K562 (cell line): Measurements from ENCODE around the gene PLD3. TPM values are rescaled to one million over a fixed set of nuclear protein-coding genes. Genes with fewer than 3 reads are reported as not detected.
A peak's percentile ranks its signal among the peaks of the same experiment; 100 is the strongest.

Experiments
- BDP1 ChIP-seq: IDR thresholded peaks from 3 replicates; pipeline ENCODE4 v1.6.1; 2011; ENCODE audit not compliant: insufficient read length, insufficient read depth
- C11orf30 ChIP-seq: fragments of 450-650 bp; IDR thresholded peaks from 2 replicates; pipeline ENCODE4 v1.6.1; 2016; ENCODE audit warnings: low read depth, mild to moderate bottlenecking
- CCNT2 ChIP-seq: IDR thresholded peaks from 2 replicates; pipeline ENCODE4 v1.6.1; 2011; ENCODE audit warnings: borderline replicate concordance, low read depth, mild to moderate bottlenecking, moderate library complexity, mixed read lengths, low read length; ENCODE audit not compliant: insufficient read length; ENCODE audit errors: extremely low read depth
- FOXK2 ChIP-seq, 2 experiments: fragments of 450-650 bp; IDR thresholded peaks in 1 of 2; conservative IDR thresholded peaks in 1 of 2; 2 replicates each; pipeline ENCODE4 v1.6.1; 2016; ENCODE audit warnings: low read depth in 2 of 2, mild to moderate bottlenecking in 1 of 2
- GMEB1 ChIP-seq: fragments of 250-450 bp; sonication (Bioruptor Pico); IDR thresholded peaks from 2 replicates; pipeline ENCODE4 v1.4.0; 2020; ENCODE audit warnings: mild to moderate bottlenecking
- MCM7 ChIP-seq, 2 experiments: fragments of 450-650 bp; IDR thresholded peaks; 2 replicates each; pipeline ENCODE4 v1.6.1; 2016 to 2018
- RB1 ChIP-seq: fragments of 450-650 bp; IDR thresholded peaks from 2 replicates; pipeline ENCODE4 v1.6.1; 2017; ENCODE audit warnings: low read depth, mild to moderate bottlenecking
- SUPT5H ChIP-seq: fragments of 450-650 bp; IDR thresholded peaks from 2 replicates; pipeline ENCODE4 v1.6.1; 2016
- ZNF23 ChIP-seq: fragments of 250-450 bp; sonication (Bioruptor Pico); IDR thresholded peaks from 2 replicates; pipeline ENCODE4 v1.4.0; 2020; ENCODE audit warnings: mild to moderate bottlenecking
- ZNF609 ChIP-seq: sonication (generic); formaldehyde crosslinking; IDR thresholded peaks from 2 replicates; pipeline ENCODE4 v1.8.1; 2023; ENCODE audit warnings: missing genetic modification reagents, mild to moderate bottlenecking, borderline replicate concordance
- polyA plus RNA-seq, 8 experiments: library from polyadenylated mRNA; depleted of rRNA in 4 of 8; stranded (reverse) in 5 of 8; unstranded in 3 of 8; fragments of >200 nt; fragmentation: Nextera tagmentation in 2 of 8; fragmentation: Illumina TruSeq in 1 of 8; extraction: Ambion mirVana in 2 of 8; extraction: Trizol in 1 of 8; gene quantifications; 2 replicates each; pipeline versions ENCODE4 v1.2.1 to v1.2.3, GENCODE V29; 2011 to 2014; ENCODE audit warnings: inconsistent platforms in 1 of 8, missing spikeins in 1 of 8
- total RNA-seq, 7 experiments: library from RNA; depleted of rRNA in 6 of 7; stranded (reverse); fragments of >200 nt in 6 of 7; fragmentation: Illumina TruSeq in 2 of 7; extraction: Trizol in 2 of 7; gene quantifications; 2 replicates each; pipeline versions ENCODE4 v1.2.1 to v1.2.3, GENCODE V29; 2011 to 2021; ENCODE audit warnings: low replicate concordance in 1 of 7
- TF ChIP-seq, protein P1 (sequence below): sonication (generic); formaldehyde crosslinking; IDR thresholded peaks from 2 replicates; pipeline ENCODE4 v1.8.0; 2022; ENCODE audit warnings: mild to moderate bottlenecking, missing genetic modification reagents
- TF ChIP-seq, protein P2 (sequence below): fragments of 250-450 bp; sonication (Bioruptor Pico); IDR thresholded peaks from 2 replicates; pipeline ENCODE4 v1.9.0; 2021; ENCODE audit warnings: mild to moderate bottlenecking, inconsistent platforms

Gene PLD3
- total and polyA plus RNA-seq, 9 of the 15 experiments (the other 6 are each of a cell fraction or from before 2014, with no cell fraction given) = 2.3 to 128 (median 72.7) TPM

- TF ChIP-seq, protein P1, sequence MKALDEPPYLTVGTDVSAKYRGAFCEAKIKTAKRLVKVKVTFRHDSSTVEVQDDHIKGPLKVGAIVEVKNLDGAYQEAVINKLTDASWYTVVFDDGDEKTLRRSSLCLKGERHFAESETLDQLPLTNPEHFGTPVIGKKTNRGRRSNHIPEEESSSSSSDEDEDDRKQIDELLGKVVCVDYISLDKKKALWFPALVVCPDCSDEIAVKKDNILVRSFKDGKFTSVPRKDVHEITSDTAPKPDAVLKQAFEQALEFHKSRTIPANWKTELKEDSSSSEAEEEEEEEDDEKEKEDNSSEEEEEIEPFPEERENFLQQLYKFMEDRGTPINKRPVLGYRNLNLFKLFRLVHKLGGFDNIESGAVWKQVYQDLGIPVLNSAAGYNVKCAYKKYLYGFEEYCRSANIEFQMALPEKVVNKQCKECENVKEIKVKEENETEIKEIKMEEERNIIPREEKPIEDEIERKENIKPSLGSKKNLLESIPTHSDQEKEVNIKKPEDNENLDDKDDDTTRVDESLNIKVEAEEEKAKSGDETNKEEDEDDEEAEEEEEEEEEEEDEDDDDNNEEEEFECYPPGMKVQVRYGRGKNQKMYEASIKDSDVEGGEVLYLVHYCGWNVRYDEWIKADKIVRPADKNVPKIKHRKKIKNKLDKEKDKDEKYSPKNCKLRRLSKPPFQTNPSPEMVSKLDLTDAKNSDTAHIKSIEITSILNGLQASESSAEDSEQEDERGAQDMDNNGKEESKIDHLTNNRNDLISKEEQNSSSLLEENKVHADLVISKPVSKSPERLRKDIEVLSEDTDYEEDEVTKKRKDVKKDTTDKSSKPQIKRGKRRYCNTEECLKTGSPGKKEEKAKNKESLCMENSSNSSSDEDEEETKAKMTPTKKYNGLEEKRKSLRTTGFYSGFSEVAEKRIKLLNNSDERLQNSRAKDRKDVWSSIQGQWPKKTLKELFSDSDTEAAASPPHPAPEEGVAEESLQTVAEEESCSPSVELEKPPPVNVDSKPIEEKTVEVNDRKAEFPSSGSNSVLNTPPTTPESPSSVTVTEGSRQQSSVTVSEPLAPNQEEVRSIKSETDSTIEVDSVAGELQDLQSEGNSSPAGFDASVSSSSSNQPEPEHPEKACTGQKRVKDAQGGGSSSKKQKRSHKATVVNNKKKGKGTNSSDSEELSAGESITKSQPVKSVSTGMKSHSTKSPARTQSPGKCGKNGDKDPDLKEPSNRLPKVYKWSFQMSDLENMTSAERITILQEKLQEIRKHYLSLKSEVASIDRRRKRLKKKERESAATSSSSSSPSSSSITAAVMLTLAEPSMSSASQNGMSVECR (CRISPR knock-in tag) = peak; percentile 71; the same call in 1 of the 2 replicates
- peak; percentile 84 for TF ChIP-seq SUPT5H
- no peak for TF ChIP-seq ZNF609
- no peak for TF ChIP-seq MCM7 (IDR thresholded peaks at IDR 0.05)
- TF ChIP-seq, protein P2, sequence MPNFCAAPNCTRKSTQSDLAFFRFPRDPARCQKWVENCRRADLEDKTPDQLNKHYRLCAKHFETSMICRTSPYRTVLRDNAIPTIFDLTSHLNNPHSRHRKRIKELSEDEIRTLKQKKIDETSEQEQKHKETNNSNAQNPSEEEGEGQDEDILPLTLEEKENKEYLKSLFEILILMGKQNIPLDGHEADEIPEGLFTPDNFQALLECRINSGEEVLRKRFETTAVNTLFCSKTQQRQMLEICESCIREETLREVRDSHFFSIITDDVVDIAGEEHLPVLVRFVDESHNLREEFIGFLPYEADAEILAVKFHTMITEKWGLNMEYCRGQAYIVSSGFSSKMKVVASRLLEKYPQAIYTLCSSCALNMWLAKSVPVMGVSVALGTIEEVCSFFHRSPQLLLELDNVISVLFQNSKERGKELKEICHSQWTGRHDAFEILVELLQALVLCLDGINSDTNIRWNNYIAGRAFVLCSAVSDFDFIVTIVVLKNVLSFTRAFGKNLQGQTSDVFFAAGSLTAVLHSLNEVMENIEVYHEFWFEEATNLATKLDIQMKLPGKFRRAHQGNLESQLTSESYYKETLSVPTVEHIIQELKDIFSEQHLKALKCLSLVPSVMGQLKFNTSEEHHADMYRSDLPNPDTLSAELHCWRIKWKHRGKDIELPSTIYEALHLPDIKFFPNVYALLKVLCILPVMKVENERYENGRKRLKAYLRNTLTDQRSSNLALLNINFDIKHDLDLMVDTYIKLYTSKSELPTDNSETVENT = peak; percentile 60; the same call in 1 of the 2 replicates
- TF ChIP-seq CCNT2 = peak; percentile 96
- peak; percentile 81; the same call in 1 of the 2 replicates for TF ChIP-seq RB1
- TF ChIP-seq C11orf30 = peak; percentile 82
- TF ChIP-seq BDP1 = no peak
- TF ChIP-seq GMEB1 (CRISPR knock-in tag) = peak; percentile 81
- peak; percentile 81 to 96 for TF ChIP-seq FOXK2 (conservative IDR thresholded peaks at IDR 0.05 in 1 of 2, IDR thresholded peaks at IDR 0.05 in 1 of 2; ENCODE audit: low read depth in 2 of 2)
- TF ChIP-seq ZNF23 = no peak
Measured at GRCh38 chr19:40348125-40348913, at the start of gene PLD3, which contains the start of gene C19orf47 (continued).
